Right lobe of liver (tissue), 4 donors: ENCODE measurements around the gene OR4S2.

Experiments used
- POLR2A ChIP-seq: fragments of 450-650 bp; IDR thresholded peaks from one replicate; pipeline ENCODE4 v1.6.1; 2017; ENCODE audit warnings: antibody characterized with exemption, mild to moderate bottlenecking
- TF ChIP-seq, protein P1 (sequence below), 4 donors: fragments of 200-600 bp in 3 of 4; fragments of 450-650 bp in 1 of 4; IDR thresholded peaks; one replicate each; pipeline versions ENCODE4 v1.5.1 to v1.8.0; 2016 to 2022; ENCODE audit warnings: antibody characterized with exemption in 4 of 4, mild to moderate bottlenecking in 2 of 4
- donor health status: DM: no; HTN: no; CAD: no.
- donor health status: DM: no; HTN: no; CAD: no.
- donor health status: DM: no; HTN: yes; CAD: no.

DNA sequence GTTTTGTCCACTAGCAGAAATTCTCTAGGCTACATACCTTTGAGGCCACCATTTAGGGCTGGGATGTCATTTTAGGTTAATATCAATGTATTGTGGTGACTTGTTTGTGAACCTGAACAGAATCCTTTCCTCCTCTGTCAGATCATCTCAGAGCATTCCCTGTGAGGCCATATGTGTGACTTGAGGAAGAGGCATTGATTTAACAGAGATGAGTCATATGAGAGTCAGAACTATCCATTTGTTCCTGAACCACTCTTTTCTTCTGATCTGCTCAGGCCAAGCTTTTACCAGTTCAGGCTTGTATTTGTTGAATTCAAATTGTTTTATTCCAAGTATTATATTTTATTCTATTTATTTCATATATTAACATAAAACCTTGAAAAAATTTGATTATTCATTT is 7.0 kb downstream of the OR4S2 start:
- TF ChIP-seq, protein P1, sequence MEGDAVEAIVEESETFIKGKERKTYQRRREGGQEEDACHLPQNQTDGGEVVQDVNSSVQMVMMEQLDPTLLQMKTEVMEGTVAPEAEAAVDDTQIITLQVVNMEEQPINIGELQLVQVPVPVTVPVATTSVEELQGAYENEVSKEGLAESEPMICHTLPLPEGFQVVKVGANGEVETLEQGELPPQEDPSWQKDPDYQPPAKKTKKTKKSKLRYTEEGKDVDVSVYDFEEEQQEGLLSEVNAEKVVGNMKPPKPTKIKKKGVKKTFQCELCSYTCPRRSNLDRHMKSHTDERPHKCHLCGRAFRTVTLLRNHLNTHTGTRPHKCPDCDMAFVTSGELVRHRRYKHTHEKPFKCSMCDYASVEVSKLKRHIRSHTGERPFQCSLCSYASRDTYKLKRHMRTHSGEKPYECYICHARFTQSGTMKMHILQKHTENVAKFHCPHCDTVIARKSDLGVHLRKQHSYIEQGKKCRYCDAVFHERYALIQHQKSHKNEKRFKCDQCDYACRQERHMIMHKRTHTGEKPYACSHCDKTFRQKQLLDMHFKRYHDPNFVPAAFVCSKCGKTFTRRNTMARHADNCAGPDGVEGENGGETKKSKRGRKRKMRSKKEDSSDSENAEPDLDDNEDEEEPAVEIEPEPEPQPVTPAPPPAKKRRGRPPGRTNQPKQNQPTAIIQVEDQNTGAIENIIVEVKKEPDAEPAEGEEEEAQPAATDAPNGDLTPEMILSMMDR (IDR thresholded peaks at IDR 0.05), result no peak
- TF ChIP-seq POLR2A, result no peak
